Measurements from ENCODE around the gene RGS16. TPM values are rescaled to one million over a fixed set of nuclear protein-coding genes. Genes with fewer than 3 reads are reported as not detected.

The RGS16 gene
- polyA plus RNA-seq, 1 of the 3 experiments (the other 2 are of a cell fraction): 0.79 TPM

DNA sequence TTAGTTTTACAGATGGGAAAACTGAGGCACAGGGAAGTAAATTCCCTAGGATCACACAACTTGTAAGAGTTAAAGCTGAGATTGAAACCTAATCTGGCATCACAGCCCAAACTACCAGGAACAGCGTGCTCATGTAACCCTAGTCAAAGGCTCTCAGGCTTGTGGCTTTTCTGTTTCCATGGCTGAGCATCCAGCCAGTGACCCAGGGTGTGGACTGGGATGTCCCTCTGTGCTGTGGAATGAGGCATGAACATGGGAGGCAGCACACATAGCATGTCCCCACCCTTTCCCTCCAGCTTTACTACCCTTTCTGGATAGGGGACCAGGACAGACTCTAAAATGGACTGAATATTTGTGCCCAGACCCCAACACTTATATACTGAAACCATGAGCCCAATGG is 35.1 kb upstream of the RGS16 start:
- H3K4me2 ChIP-seq: no peak overlapping the region
- H3F3A ChIP-seq (replicated peaks; ENCODE audit: insufficient read depth): no peaks in the 10 kb centered on the region
- no peak overlapping the region for H2AFZ ChIP-seq (ENCODE audit: low read depth)
- H3K9ac ChIP-seq: no peak overlapping the region
- H3K4me1 ChIP-seq (ENCODE audit: control insufficient read depth in 1 of 2, insufficient read depth in 2 of 2, low read depth in 1 of 2, low read length in 1 of 2): peaks cover 0 to 11% of the 10 kb centered on the region in 2 experiments; a peak in 1 of 4 replicates
- H3K27ac ChIP-seq (ENCODE audit: low read depth in 2 of 2, low read length in 1 of 2): no peak overlapping the region
- H3K4me3 ChIP-seq (ENCODE audit: low read depth in 2 of 2, low read length in 1 of 2): no peak overlapping the region
- CTCF ChIA-PET: interaction anchor here (0.9 to 1.3 kb wide), 2 partner anchors 9 to 14 kb away, joined by 3 read pairs; no protein-coding TSS in a partner anchor
- no peaks in the 10 kb centered on the region for H4K20me1 ChIP-seq (ENCODE audit: insufficient read depth)
- H3K9me3 ChIP-seq: no peaks in the 10 kb centered on the region
- H3K27me3 ChIP-seq (ENCODE audit: insufficient read depth): no peaks in the 10 kb centered on the region; the same call in 1 of the 2 replicates
- 67% methylated on average over 1 of the region's 1 CpG for WGBS (ENCODE audit: low lambda C conversion rate)
- no peaks in the 10 kb centered on the region for H3K79me2 ChIP-seq (ENCODE audit: insufficient read depth)
- POLR2A ChIA-PET: no interaction called here
- no peak for TF ChIP-seq MEF2A (IDR thresholded peaks at IDR 0.05; ENCODE audit: borderline replicate concordance, low read depth)
- TF ChIP-seq ELF1 (IDR thresholded peaks at IDR 0.05): no peak
- no peak for TF ChIP-seq POLR2AphosphoS5 (IDR thresholded peaks at IDR 0.05; ENCODE audit: low read depth, low read length)
- TF ChIP-seq RFX5 (IDR thresholded peaks at IDR 0.05; ENCODE audit: low read length): no peak
- TF ChIP-seq CHD2 (IDR thresholded peaks at IDR 0.05; ENCODE audit: low read length, partially characterized antibody): no peak
- no peak for TF ChIP-seq EZH2phosphoT487 (IDR thresholded peaks at IDR 0.05; ENCODE audit: borderline replicate concordance, low read depth)
- no peak for TF ChIP-seq MXI1 (IDR thresholded peaks at IDR 0.05; ENCODE audit: low read depth, low read length)
- H3K9me2 ChIP-seq: no peaks in the 10 kb centered on the region
- H3K36me3 ChIP-seq (replicated peaks in 1 of 2; ENCODE audit: control insufficient read depth in 1 of 2, insufficient read depth in 2 of 2, low read length in 1 of 2): no peaks in the 10 kb centered on the region
- DNase-seq: no peak

DNA sequence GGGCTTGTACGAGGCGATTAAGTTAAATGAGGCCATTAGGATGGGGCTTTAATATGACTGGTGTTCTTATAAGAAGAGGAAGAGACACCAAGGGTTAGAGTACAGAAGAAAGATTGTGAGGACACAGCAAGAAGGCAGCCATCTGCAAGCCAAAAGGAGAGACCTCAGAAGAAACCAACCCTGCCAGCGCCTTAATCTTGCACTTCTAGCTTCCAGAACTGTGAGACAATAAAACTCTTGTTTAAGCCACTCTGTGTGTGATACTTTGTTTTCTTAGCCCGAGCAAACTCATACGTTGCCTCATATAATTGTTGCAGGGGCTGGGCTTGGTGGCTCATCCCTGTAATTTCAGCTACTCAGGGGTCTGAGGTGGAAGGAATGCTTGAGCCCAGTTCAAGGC is 33.6 kb upstream of the RGS16 start:
- Histone ChIP-seq H3K79me2 (ENCODE audit: insufficient read depth) (no peaks in the 10 kb centered on the region), H4K20me1 (ENCODE audit: insufficient read depth) (no peaks in the 10 kb centered on the region), H3K36me3 (replicated peaks in 1 of 2; ENCODE audit: control insufficient read depth in 1 of 2, insufficient read depth in 2 of 2, low read length in 1 of 2) (no peaks in the 10 kb centered on the region), H3K9me2 (no peaks in the 10 kb centered on the region), H2AFZ (ENCODE audit: low read depth) (no peak overlapping the region), H3F3A (replicated peaks; ENCODE audit: insufficient read depth) (no peaks in the 10 kb centered on the region), H3K9me3 (no peaks in the 10 kb centered on the region), H3K4me1 (ENCODE audit: control insufficient read depth in 1 of 2, insufficient read depth in 2 of 2, low read depth in 1 of 2, low read length in 1 of 2) (peaks cover 0 to 19% of the 10 kb centered on the region in 2 experiments; a peak in 1 of 4 replicates), H3K9ac (no peak overlapping the region), H3K4me3 (ENCODE audit: low read depth in 2 of 2, low read length in 1 of 2) (no peak overlapping the region), H3K4me2 (no peak overlapping the region), H3K27me3 (ENCODE audit: insufficient read depth) (no peaks in the 10 kb centered on the region; the same call in 1 of the 2 replicates), H3K27ac (ENCODE audit: low read depth in 2 of 2, low read length in 1 of 2) (no peak overlapping the region)
- 66% methylated on average over 3 of the region's 5 CpGs for WGBS (ENCODE audit: low lambda C conversion rate)
- ChIA-PET CTCF (interaction anchor here (0.9 to 2.7 kb wide), 2 partner anchors 34 to 146 kb away, joined by 3 to 14 read pairs; no protein-coding TSS in a partner anchor), POLR2A (no interaction called here)
- no peak for TF ChIP-seq POLR2AphosphoS5 (IDR thresholded peaks at IDR 0.05; ENCODE audit: low read depth, low read length)
- TF ChIP-seq NRF1 (IDR thresholded peaks at IDR 0.05; ENCODE audit: low read depth, low read length): no peak
- TF ChIP-seq SMC3 (IDR thresholded peaks at IDR 0.05; ENCODE audit: low read depth, low read length): no peak
- TF ChIP-seq, protein P1, sequence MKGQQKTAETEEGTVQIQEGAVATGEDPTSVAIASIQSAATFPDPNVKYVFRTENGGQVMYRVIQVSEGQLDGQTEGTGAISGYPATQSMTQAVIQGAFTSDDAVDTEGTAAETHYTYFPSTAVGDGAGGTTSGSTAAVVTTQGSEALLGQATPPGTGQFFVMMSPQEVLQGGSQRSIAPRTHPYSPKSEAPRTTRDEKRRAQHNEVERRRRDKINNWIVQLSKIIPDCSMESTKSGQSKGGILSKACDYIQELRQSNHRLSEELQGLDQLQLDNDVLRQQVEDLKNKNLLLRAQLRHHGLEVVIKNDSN (IDR thresholded peaks at IDR 0.05; ENCODE audit: borderline replicate concordance, low read depth): no peak
- TF ChIP-seq, protein P2, sequence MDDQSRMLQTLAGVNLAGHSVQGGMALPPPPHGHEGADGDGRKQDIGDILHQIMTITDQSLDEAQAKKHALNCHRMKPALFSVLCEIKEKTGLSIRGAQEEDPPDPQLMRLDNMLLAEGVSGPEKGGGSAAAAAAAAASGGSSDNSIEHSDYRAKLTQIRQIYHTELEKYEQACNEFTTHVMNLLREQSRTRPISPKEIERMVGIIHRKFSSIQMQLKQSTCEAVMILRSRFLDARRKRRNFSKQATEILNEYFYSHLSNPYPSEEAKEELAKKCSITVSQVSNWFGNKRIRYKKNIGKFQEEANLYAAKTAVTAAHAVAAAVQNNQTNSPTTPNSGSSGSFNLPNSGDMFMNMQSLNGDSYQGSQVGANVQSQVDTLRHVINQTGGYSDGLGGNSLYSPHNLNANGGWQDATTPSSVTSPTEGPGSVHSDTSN (IDR thresholded peaks at IDR 0.05): no peak
- no peak for TF ChIP-seq FOXJ3 (CRISPR knock-in tag; IDR thresholded peaks at IDR 0.05)
- TF ChIP-seq JUND (IDR thresholded peaks at IDR 0.05): no peak
- no peak for TF ChIP-seq EP300 (IDR thresholded peaks at IDR 0.05; ENCODE audit: borderline replicate concordance in 1 of 2, low read depth in 1 of 2, low read length in 1 of 2)
- TF ChIP-seq, protein P3, sequence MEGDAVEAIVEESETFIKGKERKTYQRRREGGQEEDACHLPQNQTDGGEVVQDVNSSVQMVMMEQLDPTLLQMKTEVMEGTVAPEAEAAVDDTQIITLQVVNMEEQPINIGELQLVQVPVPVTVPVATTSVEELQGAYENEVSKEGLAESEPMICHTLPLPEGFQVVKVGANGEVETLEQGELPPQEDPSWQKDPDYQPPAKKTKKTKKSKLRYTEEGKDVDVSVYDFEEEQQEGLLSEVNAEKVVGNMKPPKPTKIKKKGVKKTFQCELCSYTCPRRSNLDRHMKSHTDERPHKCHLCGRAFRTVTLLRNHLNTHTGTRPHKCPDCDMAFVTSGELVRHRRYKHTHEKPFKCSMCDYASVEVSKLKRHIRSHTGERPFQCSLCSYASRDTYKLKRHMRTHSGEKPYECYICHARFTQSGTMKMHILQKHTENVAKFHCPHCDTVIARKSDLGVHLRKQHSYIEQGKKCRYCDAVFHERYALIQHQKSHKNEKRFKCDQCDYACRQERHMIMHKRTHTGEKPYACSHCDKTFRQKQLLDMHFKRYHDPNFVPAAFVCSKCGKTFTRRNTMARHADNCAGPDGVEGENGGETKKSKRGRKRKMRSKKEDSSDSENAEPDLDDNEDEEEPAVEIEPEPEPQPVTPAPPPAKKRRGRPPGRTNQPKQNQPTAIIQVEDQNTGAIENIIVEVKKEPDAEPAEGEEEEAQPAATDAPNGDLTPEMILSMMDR (IDR thresholded peaks at IDR 0.05): no peak
- TF ChIP-seq YY1 (IDR thresholded peaks at IDR 0.05; ENCODE audit: low read depth): no peak
- TF ChIP-seq RFX5 (IDR thresholded peaks at IDR 0.05; ENCODE audit: low read length): no peak
- no peak for TF ChIP-seq GABPA (IDR thresholded peaks at IDR 0.05; ENCODE audit: low read depth)
- TF ChIP-seq GATA2 (CRISPR knock-in tag; IDR thresholded peaks at IDR 0.05): no peak
- no peak for TF ChIP-seq NFIC (IDR thresholded peaks at IDR 0.05; ENCODE audit: borderline replicate concordance)
- no peak for TF ChIP-seq MEF2A (IDR thresholded peaks at IDR 0.05; ENCODE audit: borderline replicate concordance, low read depth)
- TF ChIP-seq CHD2 (IDR thresholded peaks at IDR 0.05; ENCODE audit: low read length, partially characterized antibody): no peak
- TF ChIP-seq, protein P4, sequence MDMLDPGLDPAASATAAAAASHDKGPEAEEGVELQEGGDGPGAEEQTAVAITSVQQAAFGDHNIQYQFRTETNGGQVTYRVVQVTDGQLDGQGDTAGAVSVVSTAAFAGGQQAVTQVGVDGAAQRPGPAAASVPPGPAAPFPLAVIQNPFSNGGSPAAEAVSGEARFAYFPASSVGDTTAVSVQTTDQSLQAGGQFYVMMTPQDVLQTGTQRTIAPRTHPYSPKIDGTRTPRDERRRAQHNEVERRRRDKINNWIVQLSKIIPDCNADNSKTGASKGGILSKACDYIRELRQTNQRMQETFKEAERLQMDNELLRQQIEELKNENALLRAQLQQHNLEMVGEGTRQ (IDR thresholded peaks at IDR 0.05; ENCODE audit: borderline replicate concordance, low read depth, low read length): no peak
- no peak for TF ChIP-seq MXI1 (IDR thresholded peaks at IDR 0.05; ENCODE audit: low read depth, low read length)
- TF ChIP-seq TAF1 (IDR thresholded peaks at IDR 0.05; ENCODE audit: borderline replicate concordance, low read depth, low read length): no peak
- no peak for DNase-seq
